ENCODE results near the gene SPG7.

DNA sequence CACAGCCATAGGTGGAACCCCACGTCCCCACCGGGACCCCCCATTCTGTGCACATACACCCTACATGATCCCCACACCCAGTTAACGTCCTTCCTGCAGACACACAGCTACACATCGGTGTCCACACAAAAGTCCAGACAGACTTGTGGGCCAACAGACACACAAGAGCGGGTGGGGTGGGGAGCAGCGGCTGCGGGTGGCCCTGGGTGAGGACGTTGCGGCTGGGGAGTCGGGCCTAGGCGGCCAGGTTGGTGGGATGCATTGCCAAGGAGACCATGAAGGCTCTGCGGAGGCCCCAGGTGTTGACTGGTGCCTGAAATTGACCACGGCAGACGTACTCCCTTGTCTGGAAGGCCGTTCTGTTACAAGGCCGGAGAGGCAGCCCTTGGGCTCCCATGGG is 96.6 kb downstream of the SPG7 start:
- TF ChIP-seq, protein P1, sequence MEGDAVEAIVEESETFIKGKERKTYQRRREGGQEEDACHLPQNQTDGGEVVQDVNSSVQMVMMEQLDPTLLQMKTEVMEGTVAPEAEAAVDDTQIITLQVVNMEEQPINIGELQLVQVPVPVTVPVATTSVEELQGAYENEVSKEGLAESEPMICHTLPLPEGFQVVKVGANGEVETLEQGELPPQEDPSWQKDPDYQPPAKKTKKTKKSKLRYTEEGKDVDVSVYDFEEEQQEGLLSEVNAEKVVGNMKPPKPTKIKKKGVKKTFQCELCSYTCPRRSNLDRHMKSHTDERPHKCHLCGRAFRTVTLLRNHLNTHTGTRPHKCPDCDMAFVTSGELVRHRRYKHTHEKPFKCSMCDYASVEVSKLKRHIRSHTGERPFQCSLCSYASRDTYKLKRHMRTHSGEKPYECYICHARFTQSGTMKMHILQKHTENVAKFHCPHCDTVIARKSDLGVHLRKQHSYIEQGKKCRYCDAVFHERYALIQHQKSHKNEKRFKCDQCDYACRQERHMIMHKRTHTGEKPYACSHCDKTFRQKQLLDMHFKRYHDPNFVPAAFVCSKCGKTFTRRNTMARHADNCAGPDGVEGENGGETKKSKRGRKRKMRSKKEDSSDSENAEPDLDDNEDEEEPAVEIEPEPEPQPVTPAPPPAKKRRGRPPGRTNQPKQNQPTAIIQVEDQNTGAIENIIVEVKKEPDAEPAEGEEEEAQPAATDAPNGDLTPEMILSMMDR (IDR thresholded peaks at IDR 0.05), result no peak
- TF ChIP-seq POLR2A (IDR thresholded peaks at IDR 0.05), result no peak

Measured in heart left ventricle (tissue), 13 donors.